Ishikawa (cell line): ENCODE data around the gene OR51E1.
A peak's percentile ranks its signal among the peaks of the same experiment; 100 is the strongest.

ENCODE experiments used
- CEBPB ChIP-seq: IDR thresholded peaks from 2 replicates; pipeline ENCODE4 v1.6.1; 2012
- CREB1 ChIP-seq: IDR thresholded peaks from 2 replicates; pipeline ENCODE4 v1.6.1; 2012; ENCODE audit warnings: low read depth
- EGR1 ChIP-seq: IDR thresholded peaks from 2 replicates; pipeline ENCODE4 v1.6.1; 2012
- EP300 ChIP-seq: IDR thresholded peaks from 2 replicates; pipeline ENCODE4 v1.6.1; 2012; ENCODE audit warnings: borderline replicate concordance
- FOXM1 ChIP-seq: IDR thresholded peaks from 2 replicates; pipeline ENCODE4 v1.6.1; 2012; ENCODE audit warnings: low read depth, borderline replicate concordance
- NFIC ChIP-seq: IDR thresholded peaks from 2 replicates; pipeline ENCODE4 v1.6.1; 2012
- RAD21 ChIP-seq: IDR thresholded peaks from 2 replicates; pipeline ENCODE4 v1.6.1; 2012; ENCODE audit warnings: low read depth
- TAF1 ChIP-seq: IDR thresholded peaks from 2 replicates; pipeline ENCODE4 v1.6.1; 2012; ENCODE audit warnings: low read depth, mild to moderate bottlenecking
- TCF12 ChIP-seq: IDR thresholded peaks from 2 replicates; pipeline ENCODE4 v1.6.1; 2012; ENCODE audit warnings: low read depth
- TEAD4 ChIP-seq: IDR thresholded peaks from 2 replicates; pipeline ENCODE4 v1.6.1; 2012
- YY1 ChIP-seq: IDR thresholded peaks from 2 replicates; pipeline ENCODE4 v1.6.1; 2012; ENCODE audit warnings: low read depth
- ZBTB7A ChIP-seq: IDR thresholded peaks from 2 replicates; pipeline ENCODE4 v1.6.1; 2012; ENCODE audit warnings: low read depth
- TF ChIP-seq, protein P1 (sequence below): IDR thresholded peaks from 2 replicates; pipeline ENCODE4 v1.6.1; 2012
- TF ChIP-seq, protein P2 (sequence below): IDR thresholded peaks from 2 replicates; pipeline ENCODE4 v1.6.1; 2012
- TF ChIP-seq, protein P3 (sequence below): IDR thresholded peaks from 2 replicates; pipeline ENCODE4 v1.6.1; 2012; ENCODE audit warnings: low read depth, mild to moderate bottlenecking

OR51E1 gene, protein sequence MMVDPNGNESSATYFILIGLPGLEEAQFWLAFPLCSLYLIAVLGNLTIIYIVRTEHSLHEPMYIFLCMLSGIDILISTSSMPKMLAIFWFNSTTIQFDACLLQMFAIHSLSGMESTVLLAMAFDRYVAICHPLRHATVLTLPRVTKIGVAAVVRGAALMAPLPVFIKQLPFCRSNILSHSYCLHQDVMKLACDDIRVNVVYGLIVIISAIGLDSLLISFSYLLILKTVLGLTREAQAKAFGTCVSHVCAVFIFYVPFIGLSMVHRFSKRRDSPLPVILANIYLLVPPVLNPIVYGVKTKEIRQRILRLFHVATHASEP

DNA sequence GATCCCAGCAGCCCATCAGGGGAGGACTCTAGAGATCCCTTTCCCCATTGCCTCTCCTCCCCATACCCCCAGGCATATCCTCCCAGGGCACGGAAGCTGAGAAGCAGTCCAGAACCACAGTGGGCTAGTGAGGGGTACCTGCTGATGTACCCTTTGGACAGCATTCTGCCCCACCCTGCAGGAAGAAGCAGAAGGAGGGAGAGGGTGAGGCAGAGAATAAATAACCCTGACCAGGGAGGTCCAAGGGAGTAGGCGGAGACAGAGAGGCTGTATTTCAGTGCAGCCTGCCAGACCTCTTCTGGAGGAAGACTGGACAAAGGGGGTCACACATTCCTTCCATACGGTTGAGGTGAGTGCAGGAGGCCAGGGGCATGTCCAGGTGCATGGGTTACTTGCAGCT is at the start of gene OR51E1:
OR51E1 (plus strand) TSS at position 301 of the 400 bp plus-strand sequence. CDS start 8,545 bp downstream, outside the sequence.
- TF ChIP-seq CREB1 = no peak
- TF ChIP-seq RAD21 = no peak
- TF ChIP-seq, protein P1, sequence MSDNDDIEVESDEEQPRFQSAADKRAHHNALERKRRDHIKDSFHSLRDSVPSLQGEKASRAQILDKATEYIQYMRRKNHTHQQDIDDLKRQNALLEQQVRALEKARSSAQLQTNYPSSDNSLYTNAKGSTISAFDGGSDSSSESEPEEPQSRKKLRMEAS = no peak
- TF ChIP-seq CEBPB = no peak
- TF ChIP-seq YY1 = no peak
- no peak for TF ChIP-seq EP300
- no peak for TF ChIP-seq TEAD4
- no peak for TF ChIP-seq ZBTB7A
- TF ChIP-seq, protein P2, sequence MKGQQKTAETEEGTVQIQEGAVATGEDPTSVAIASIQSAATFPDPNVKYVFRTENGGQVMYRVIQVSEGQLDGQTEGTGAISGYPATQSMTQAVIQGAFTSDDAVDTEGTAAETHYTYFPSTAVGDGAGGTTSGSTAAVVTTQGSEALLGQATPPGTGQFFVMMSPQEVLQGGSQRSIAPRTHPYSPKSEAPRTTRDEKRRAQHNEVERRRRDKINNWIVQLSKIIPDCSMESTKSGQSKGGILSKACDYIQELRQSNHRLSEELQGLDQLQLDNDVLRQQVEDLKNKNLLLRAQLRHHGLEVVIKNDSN = no peak
- no peak for TF ChIP-seq TCF12
- TF ChIP-seq TAF1 = no peak
- TF ChIP-seq, protein P3, sequence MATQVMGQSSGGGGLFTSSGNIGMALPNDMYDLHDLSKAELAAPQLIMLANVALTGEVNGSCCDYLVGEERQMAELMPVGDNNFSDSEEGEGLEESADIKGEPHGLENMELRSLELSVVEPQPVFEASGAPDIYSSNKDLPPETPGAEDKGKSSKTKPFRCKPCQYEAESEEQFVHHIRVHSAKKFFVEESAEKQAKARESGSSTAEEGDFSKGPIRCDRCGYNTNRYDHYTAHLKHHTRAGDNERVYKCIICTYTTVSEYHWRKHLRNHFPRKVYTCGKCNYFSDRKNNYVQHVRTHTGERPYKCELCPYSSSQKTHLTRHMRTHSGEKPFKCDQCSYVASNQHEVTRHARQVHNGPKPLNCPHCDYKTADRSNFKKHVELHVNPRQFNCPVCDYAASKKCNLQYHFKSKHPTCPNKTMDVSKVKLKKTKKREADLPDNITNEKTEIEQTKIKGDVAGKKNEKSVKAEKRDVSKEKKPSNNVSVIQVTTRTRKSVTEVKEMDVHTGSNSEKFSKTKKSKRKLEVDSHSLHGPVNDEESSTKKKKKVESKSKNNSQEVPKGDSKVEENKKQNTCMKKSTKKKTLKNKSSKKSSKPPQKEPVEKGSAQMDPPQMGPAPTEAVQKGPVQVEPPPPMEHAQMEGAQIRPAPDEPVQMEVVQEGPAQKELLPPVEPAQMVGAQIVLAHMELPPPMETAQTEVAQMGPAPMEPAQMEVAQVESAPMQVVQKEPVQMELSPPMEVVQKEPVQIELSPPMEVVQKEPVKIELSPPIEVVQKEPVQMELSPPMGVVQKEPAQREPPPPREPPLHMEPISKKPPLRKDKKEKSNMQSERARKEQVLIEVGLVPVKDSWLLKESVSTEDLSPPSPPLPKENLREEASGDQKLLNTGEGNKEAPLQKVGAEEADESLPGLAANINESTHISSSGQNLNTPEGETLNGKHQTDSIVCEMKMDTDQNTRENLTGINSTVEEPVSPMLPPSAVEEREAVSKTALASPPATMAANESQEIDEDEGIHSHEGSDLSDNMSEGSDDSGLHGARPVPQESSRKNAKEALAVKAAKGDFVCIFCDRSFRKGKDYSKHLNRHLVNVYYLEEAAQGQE = no peak
- no peak for TF ChIP-seq EGR1

DNA sequence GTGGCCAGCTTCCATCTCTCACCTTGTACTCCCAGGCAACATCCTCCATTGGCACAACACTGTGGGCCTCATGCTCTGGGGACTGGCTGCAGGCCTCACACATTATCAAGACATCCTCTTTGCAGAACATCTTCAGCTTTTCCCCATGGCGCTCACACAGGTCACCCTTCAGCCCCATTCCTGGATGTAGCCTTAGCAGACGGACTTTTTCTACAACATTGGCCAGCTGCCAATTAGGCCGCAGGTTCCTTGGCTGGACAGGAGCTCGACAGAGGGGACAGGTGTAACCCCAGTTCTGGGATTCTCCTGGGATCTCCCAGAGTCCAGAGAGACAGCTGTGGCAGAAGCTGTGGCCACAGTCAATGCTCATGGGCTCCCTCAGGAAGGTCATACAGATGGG is 38.7 kb upstream of the OR51E1 start:
- TF ChIP-seq YY1 = no peak
- no peak for TF ChIP-seq CREB1
- TF ChIP-seq EP300 = no peak
- TF ChIP-seq TEAD4 = no peak

DNA sequence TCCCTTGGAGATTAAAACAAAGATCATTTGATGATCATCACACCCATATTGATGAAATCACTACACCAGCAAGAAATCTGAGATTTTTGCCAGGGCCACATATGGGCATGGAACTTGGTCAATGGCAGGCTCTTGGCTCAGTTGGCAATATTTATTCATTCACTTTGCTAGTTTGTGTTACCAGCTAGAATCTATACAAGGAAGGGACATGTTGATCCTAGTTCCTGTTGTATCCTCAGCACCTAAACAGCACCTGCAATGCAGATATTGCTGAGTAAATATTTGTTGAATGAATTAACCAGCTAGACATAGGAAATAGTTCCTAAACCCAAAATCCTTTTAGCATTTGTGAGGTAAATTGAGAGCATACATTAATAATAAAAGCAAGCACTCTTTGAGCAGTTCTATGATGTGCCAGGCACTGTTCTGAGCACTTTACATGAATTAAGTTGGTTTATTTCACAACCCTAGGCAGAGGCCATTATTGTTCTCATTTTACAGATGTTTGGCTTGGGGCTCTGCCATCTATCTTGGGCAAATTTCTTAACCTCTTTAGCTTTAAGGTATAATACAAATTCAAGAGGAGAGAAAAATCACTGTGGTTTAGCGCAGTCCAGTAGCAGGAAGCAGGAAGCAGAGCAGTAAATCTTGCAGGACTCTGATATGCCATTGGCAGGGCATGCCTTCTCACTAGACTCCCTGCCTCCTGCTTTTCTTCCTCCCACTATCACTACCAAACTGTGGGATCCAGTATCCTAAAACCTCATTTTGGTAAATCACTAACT is 37.4 kb upstream of the OR51E1 start:
- TF ChIP-seq RAD21 = no peak
- no peak for TF ChIP-seq YY1
- no peak for TF ChIP-seq CEBPB
- TF ChIP-seq FOXM1 = no peak
- no peak for TF ChIP-seq TCF12

DNA sequence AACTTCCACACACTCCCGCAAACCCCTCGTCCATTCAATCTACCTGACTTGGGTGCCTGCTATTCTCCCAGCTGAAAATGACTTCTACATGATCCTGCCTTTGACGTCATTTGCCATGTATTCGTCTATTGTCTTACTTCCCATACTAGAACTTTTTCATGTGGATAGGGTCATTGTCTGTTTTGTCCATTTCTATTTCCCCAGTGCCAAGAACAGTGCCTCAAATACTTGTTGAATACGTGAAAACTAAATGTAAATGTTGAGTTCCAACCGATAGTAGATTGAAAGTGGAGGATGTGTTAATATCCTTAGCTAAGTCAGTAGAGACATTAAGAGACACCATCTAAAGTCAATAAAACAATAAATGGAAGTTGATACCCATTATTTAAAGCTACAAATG is 36.7 kb upstream of the OR51E1 start:
- TF ChIP-seq YY1 = no peak
- no peak for TF ChIP-seq TEAD4
- TF ChIP-seq, protein P1 = no peak
- TF ChIP-seq EP300 = no peak
- TF ChIP-seq, protein P3 = no peak

DNA sequence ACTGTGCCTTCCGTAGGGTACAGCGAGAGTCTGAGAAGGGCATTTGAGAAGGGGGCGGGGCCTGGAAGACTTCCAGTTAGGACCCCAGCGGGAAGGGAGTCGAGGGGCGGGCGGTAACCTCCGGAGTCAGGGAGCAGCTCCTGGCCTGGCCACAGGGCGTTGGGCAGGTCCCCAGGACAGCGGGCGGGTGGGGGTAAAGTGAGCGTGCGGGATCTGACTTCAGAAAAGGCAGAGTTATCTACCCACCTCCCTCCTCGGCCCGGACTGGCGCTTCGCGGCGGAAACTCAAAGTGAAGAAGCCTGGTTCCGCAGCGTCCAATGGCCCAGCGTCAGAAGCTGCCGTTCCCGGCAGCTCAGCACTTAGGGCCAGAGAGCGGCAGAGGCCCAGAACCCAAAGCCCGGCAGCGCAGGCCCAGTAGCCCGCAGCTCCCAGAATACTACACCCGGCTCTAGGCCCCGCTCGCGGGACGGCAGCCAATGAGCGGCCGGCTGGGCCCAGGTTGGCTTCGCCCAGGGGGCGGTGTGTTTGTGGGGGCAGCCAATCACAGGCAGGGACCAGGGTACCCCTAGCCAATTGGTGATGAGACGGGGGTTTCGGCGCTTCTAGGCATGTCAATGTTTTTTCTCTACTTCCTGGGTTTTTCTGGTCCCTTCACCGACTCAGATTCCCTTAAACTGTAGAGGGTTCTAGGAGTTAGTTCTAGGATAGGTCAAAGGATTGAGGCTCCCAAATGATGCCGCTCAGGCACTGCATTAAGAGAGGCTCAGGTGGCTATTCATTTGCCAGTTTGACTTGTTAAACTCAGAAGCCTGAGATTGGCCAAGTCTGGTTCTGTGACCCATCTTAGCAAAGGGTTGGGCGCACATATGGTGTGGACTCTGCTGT is 35.8 kb upstream of the OR51E1 start, which contains the start of gene TRIM68:
TRIM68 (minus strand) TSS at position 451 of the 886 bp plus-strand sequence. CDS start 2,727 bp downstream, outside the sequence.
- no peak for TF ChIP-seq NFIC
- TF ChIP-seq, protein P1 = peak; percentile 18; the same call in 1 of the 2 replicates
- peak; percentile 50; the same call in 1 of the 2 replicates for TF ChIP-seq TAF1
- no peak for TF ChIP-seq EGR1
- no peak for TF ChIP-seq RAD21
- TF ChIP-seq, protein P2 = no peak
- TF ChIP-seq TEAD4 = no peak
- TF ChIP-seq YY1 = no peak
- TF ChIP-seq CREB1 = no peak
- TF ChIP-seq TCF12 = no peak
- no peak for TF ChIP-seq ZBTB7A
- TF ChIP-seq CEBPB = no peak
